Heart left ventricle (tissue), 13 donors: ENCODE data around the gene RCBTB1.

Source experiments
- POLR2A ChIP-seq, 2 donors: fragments of 450-650 bp; IDR thresholded peaks; one replicate each; pipeline ENCODE4 v1.6.1; 2017; ENCODE audit warnings: antibody characterized with exemption in 2 of 2, mild to moderate bottlenecking in 2 of 2, moderate library complexity in 2 of 2
- TF ChIP-seq, protein P1 (sequence below), 12 donors: fragments of 200-600 bp; sonication (generic) in 4 of 12; IDR thresholded peaks; one replicate each; pipeline versions ENCODE4 v1.5.0 to v1.8.0; 2018 to 2022; ENCODE audit warnings: antibody characterized with exemption in 12 of 12, mild to moderate bottlenecking in 5 of 12
- donor health status: ischemic (EF 13 %, LVEDD 7.1; RV severe dilation, severe dysfunction).
- donor health status: DM: no; HTN: yes; CAD: no.
- donor health status: DM: no; HTN: no; CAD: no.
- donor health status: ischemic (EF 25% LVEDD 6.9; RV normal size, moderate dysfunction).
- donor health status: ischemic (EF 25% LVEDD 5.7; RV mildly dilated, moderate dysfunction).
- donor health status: ischemic (EF 35%, LVEDD 5.7; RV mildly dilated, moderate dysfunction).
- donor health status: nonischemic (EF 11% LVEDD 7.7; RV severe dilation, severe dysfunction).
- donor health status: DM: yes; HTN: yes; CAD: no.
- donor health status: PGD.
- donor health status: ischemic (EF 29% LVEDD 5.4; RV normal size, mild dysfunction).
- donor health status: nonischemic (EF 23%, LVEDD 6.1; RV moderate dilation, normal function).

DNA sequence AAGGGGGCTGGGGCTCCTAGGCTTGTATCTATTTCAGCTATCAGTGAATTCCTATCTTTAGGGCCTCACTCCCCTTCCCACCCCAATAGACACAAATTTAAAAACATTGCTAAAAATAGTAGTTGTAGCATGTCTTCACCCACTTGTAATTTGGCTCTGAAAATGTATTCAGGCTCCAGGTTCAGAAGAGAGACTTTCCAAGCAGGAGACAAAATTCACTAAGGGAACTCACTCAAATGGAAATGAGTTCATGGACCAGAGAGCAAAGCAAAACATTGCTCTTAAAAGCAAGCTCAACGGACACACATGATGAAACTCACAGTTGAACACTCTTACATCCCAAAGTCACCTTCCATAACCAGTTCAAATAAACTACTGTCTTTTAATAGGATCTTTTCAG lies 52.8 kb downstream of the RCBTB1 start:
- TF ChIP-seq, protein P1, sequence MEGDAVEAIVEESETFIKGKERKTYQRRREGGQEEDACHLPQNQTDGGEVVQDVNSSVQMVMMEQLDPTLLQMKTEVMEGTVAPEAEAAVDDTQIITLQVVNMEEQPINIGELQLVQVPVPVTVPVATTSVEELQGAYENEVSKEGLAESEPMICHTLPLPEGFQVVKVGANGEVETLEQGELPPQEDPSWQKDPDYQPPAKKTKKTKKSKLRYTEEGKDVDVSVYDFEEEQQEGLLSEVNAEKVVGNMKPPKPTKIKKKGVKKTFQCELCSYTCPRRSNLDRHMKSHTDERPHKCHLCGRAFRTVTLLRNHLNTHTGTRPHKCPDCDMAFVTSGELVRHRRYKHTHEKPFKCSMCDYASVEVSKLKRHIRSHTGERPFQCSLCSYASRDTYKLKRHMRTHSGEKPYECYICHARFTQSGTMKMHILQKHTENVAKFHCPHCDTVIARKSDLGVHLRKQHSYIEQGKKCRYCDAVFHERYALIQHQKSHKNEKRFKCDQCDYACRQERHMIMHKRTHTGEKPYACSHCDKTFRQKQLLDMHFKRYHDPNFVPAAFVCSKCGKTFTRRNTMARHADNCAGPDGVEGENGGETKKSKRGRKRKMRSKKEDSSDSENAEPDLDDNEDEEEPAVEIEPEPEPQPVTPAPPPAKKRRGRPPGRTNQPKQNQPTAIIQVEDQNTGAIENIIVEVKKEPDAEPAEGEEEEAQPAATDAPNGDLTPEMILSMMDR (IDR thresholded peaks at IDR 0.05), result no peak
- no peak for TF ChIP-seq POLR2A (IDR thresholded peaks at IDR 0.05)
